Measurements from ENCODE around the gene EYA3.

GRCh38 chr1:28032281-28032680 is 56.1 kb downstream of the EYA3 start:
- TF ChIP-seq CTCF (IDR thresholded peaks at IDR 0.05; ENCODE audit: extremely low read depth in 1 of 2, insufficient read depth in 1 of 2, low read depth in 1 of 2, low read length in 2 of 2) (no peak), JUN (IDR thresholded peaks at IDR 0.05; ENCODE audit: borderline replicate concordance, insufficient read depth, insufficient read length, low read depth) (no peak), MYC (IDR thresholded peaks at IDR 0.05; ENCODE audit: low read depth, low read length) (no peak), POLR2A (IDR thresholded peaks at IDR 0.05; ENCODE audit: low read depth, low read length) (no peak), EZH2 (IDR thresholded peaks at IDR 0.05; ENCODE audit: borderline replicate concordance, low read depth, low read length, severe bottlenecking) (no peak), POLR2AphosphoS5 (IDR thresholded peaks at IDR 0.05; ENCODE audit: insufficient read depth, low read depth, low read length) (no peak), GATA2 (IDR thresholded peaks at IDR 0.05; ENCODE audit: insufficient read depth, insufficient read length, low read depth, low read length) (no peak)
- TF ChIP-seq, protein P1, sequence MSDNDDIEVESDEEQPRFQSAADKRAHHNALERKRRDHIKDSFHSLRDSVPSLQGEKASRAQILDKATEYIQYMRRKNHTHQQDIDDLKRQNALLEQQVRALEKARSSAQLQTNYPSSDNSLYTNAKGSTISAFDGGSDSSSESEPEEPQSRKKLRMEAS (IDR thresholded peaks at IDR 0.05; ENCODE audit: insufficient read depth, insufficient read length) = no peak

Data from endothelial cell of umbilical vein (primary cell).